GM18508 (cell line): Measurements from ENCODE around the gene CREB3L4.
"Not testable (repeated sequence)": the region's sequence is repeated elsewhere in the genome, so short reads cannot be mapped to it uniquely, and the experiment has no call there.

ENCODE experiments used
- ATAC-seq: cut with Tn5 transposase; IDR thresholded peaks from one replicate; pipeline ENCODE4 v1.9.1; 2021; ENCODE audit warnings: moderate number of reproducible peaks; ENCODE audit not compliant: insufficient read depth, unreplicated experiment

Gene CREB3L4

DNA sequence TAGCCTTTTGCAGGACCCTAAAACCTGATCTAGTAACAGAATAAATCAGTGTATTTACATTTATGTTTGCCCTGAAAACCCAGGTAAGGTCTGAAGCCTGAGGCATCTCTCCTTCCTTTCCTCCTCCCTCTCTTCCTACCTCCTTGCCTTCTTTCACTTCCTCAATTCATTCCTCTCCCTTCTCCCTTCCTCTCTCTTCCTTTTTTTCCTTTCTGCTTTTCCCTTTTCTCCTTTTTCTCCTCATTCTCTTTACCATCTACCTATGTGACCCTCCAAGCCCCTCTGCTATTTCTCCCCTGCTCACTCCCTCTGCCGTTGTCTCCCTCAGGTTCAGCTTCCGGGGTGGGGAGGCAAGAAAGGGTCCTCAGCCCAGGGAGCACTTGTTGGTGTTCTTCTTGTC, 14.0 kb downstream of the CREB3L4 start:
- not testable (repeated sequence) for ATAC-seq

- no peak for ATAC-seq
These were observed 16.6 kb downstream of the CREB3L4 start for GRCh38 chr1:153984123-153984894.

- ATAC-seq = no peak
These were observed 17.7 kb downstream of the CREB3L4 start for GRCh38 chr1:153985341-153985912.

- no peak for ATAC-seq
These were observed 18.4 kb downstream of the CREB3L4 start, which contains the start of gene RAB13 for GRCh38 chr1:153985941-153986761. TSS of gene RAB13 (minus strand) at chr1:153986339. CDS start at chr1:153986236, 103 bp downstream.

GRCh38 chr1:153987621-153988020, 19.9 kb downstream of the CREB3L4 start:
- no peak for ATAC-seq

- ATAC-seq = peak; percentile 57
These were observed 22.9 kb downstream of the CREB3L4 start, which contains the start of gene RPS27 for GRCh38 chr1:153990468-153991150. TSS of gene RPS27 (plus strand) at chr1:153990762. CDS start at chr1:153990797, 35 bp downstream.

GRCh38 chr1:153991151-153991630, 23.5 kb downstream of the CREB3L4 start:
- ATAC-seq = no peak

DNA sequence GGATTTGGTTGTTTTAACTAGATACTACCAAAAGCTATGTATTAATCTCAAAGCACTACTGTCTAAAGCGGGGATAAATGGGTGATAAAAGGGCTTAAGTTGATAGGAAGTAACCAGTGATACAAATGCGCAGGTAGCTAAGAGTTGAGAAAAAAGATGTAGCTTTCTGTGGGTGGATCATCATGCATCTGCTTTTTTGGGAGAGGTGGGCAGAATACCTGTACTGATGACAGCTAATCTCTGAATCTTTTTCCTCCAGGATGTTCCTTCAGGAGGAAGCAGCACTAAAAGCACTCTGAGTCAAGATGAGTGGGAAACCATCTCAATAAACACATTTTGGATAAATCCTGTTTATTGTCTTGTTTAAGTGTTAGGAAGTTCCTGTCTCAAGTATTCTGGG, 24.1 kb downstream of the CREB3L4 start:
- no peak for ATAC-seq

DNA sequence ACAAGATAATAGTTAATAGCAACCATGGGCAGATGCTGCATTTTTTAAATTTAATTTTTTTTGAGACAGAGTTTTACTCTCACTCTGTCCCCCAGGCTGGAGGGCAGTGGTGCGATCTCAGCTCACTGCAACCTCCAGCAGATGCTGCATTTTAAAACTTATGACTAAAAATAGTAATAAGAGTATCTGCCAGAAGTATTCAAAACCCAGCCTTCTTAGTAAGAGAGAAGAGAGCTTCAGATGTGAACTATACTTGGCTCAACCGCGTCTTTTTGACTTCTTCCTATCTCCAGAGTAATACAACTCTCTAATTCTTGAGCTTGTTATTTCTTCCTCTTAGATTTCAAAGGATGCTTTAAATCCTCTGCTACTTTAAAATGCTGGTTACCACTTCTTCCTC, 27.5 kb downstream of the CREB3L4 start:
- no peak for ATAC-seq

DNA sequence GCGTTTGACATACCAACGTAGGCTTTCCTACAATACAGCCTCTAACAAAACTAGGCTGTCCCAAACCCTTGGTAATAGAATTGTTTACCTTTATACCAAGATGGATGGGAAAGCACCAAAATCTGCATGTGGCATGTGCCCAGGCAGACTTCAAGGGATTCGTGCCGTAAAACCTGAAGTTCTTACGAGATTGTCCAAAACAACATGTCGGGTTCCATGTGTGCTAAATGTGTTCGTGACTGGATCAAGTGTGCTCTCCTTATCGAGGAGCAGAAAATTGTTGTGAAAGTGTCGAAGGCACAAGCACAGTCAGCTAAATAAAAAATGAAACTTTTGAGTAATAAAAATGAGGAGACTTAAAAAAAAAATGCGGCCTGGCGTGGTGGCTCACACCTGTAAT, 27.9 kb downstream of the CREB3L4 start:
- ATAC-seq = no peak

DNA sequence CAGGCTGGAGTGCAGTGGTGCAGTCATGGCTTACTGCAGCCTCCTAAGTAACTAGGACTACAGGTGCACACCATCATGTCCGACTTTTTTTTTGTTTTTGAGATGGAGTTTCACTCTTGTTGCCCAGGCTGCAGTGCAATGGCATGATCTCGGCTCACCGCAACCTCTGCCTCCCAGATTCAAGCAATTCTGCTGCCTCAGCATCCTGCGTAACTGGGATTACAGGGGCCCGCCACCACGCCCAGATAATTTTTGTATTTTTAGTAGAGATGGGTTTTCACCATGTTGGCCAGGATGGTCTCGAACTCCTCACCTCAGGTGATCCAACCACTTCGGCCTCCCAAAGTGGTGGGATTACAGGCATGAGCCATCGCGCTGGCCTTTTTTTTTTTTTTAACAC, 29.2 kb downstream of the CREB3L4 start:
- not testable (repeated sequence) for ATAC-seq

DNA sequence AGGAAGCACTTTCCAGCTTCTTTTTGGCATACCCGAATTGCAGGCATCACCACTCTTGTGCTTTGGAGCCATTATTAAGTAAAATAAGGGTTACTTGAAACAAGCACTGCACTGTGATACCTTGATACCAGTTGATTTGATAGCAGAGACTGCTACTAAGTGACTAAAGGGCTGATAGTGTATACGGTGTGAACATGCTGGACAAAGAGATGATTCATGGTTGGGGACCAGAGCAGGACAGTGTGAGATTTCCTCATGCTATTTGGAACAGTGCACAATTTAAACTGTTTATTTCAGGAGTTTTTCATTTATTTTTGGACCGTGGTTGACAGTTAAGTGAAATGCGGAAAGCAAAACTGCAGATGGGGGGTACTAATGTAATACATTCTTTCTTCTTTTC, 32.7 kb downstream of the CREB3L4 start:
- no peak for ATAC-seq

- no peak for ATAC-seq
These were observed 38.4 kb downstream of the CREB3L4 start for GRCh38 chr1:154006136-154006535.

- ATAC-seq = no peak
These were observed 44.4 kb downstream of the CREB3L4 start for GRCh38 chr1:154012129-154012528.

GRCh38 chr1:154012543-154012942, 44.8 kb downstream of the CREB3L4 start:
- ATAC-seq = not testable (repeated sequence)

- ATAC-seq = no peak
These were observed 46.6 kb downstream of the CREB3L4 start for GRCh38 chr1:154014154-154014907.

- ATAC-seq = no peak
These were observed 51.6 kb downstream of the CREB3L4 start for GRCh38 chr1:154019269-154019668.

DNA sequence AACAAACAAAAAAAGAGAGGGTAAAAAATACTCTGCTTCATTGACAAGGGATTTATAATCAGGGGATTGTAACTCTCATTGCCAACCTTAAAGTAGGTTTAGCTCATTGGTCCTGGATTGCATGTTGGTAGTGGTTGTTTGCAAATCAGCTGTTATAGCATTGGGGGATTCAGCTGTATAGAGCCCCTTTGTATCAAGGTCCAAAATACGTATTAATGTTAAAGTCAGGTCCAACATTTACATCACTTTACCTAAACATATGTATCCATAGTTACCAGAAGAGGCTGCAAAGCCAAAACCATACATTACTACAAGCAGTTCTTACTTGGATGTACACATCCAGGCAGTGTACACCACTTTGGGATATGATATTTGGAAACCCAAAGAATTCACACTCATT, 52.2 kb downstream of the CREB3L4 start:
- no peak for ATAC-seq
